ENCODE data around the gene GADL1. TPM values are rescaled to one million over a fixed set of nuclear protein-coding genes. Genes with fewer than 3 reads are reported as not detected.

Gene GADL1
- total and polyA plus RNA-seq, 2 experiments from 2014 or later: 0.13 TPM; not detected in 1

DNA sequence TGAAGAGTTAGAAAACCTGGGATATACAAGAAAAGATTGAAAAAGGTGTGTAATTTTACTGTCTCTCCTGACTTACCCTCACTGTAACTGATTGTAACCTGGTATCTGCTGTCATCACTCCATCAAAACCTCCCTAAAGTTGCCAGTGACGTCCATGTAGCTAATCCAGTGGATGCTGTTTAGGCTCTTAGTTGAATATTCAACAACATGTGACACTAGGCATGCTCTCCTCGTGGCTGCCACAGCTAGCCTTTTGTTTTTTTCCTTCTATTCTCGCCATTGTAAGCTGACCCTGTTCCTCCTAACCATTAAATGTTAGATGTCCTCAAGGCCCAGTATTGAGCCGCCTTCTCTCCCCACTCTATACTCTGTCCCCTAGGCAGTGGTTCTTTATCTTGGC, 41.6 kb downstream of the GADL1 start:
- 86% methylated on average over 4 of the region's 4 CpGs for WGBS (ENCODE audit: low lambda C conversion rate, missing lambda C conversion rate)
- no peaks in the 10 kb centered on the region for H3K4me1 ChIP-seq (ENCODE audit: insufficient read depth)
- no peaks in the 10 kb centered on the region for H3K9me2 ChIP-seq (replicated peaks; ENCODE audit: insufficient read depth)
- H3K4me2 ChIP-seq: no peak overlapping the region
- H3K27ac ChIP-seq: no peak overlapping the region
- no peaks in the 10 kb centered on the region for H3K79me2 ChIP-seq
- no peaks in the 10 kb centered on the region for H4K20me1 ChIP-seq (ENCODE audit: insufficient read depth, poor library complexity, severe bottlenecking)
- no peak for TF ChIP-seq EZH2 (IDR thresholded peaks at IDR 0.05; ENCODE audit: borderline replicate concordance)
- no peak for TF ChIP-seq EZH2phosphoT487 (IDR thresholded peaks at IDR 0.05; ENCODE audit: low read depth, severe bottlenecking, unreplicated experiment)
- TF ChIP-seq, protein P1, sequence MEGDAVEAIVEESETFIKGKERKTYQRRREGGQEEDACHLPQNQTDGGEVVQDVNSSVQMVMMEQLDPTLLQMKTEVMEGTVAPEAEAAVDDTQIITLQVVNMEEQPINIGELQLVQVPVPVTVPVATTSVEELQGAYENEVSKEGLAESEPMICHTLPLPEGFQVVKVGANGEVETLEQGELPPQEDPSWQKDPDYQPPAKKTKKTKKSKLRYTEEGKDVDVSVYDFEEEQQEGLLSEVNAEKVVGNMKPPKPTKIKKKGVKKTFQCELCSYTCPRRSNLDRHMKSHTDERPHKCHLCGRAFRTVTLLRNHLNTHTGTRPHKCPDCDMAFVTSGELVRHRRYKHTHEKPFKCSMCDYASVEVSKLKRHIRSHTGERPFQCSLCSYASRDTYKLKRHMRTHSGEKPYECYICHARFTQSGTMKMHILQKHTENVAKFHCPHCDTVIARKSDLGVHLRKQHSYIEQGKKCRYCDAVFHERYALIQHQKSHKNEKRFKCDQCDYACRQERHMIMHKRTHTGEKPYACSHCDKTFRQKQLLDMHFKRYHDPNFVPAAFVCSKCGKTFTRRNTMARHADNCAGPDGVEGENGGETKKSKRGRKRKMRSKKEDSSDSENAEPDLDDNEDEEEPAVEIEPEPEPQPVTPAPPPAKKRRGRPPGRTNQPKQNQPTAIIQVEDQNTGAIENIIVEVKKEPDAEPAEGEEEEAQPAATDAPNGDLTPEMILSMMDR (IDR thresholded peaks at IDR 0.05; ENCODE audit: poor library complexity): no peak
- H3K27me3 ChIP-seq: no peaks in the 10 kb centered on the region
- H3K4me3 ChIP-seq: no peak overlapping the region
- H2AFZ ChIP-seq: no peak overlapping the region
- H3K9me3 ChIP-seq (ENCODE audit: low read depth): no peaks in the 10 kb centered on the region
- DNase-seq (ENCODE audit: low spot score): no peak
- H3K36me3 ChIP-seq (replicated peaks; ENCODE audit: insufficient read depth, low read depth): no peaks in the 10 kb centered on the region

DNA sequence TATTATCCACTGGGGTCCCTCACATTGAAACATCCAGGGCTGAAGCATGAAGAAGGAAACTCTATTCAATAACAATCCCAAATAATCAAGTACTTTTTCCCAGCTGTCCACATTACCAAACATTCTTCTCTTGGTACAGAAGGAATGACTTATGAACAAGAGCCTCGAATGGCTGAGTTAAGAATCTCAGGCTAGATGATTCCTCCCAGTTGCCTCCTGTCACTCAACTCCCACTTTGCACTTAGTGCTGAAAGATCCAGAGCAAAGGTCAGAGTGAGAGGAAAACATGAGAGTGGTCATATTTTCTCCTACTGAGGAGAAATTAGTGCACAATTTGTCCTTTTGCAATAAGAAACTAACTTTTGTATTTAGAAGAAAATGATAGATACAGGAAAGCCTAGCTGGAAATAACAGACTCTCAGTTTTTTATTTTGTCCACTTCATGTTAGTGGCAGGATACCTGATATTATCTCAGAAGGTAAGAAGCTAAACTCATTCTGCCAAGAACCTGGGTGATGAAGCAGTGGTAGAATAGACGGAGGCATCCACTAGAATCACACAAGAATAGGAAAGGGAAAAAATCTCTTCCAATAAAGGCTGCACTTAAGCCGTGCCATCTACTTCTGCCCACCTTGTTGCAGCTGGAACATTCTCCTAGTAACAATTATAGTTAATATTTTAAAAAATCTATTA, 46.2 kb downstream of the GADL1 start:
- no peaks in the 10 kb centered on the region for H3K9me3 ChIP-seq (ENCODE audit: low read depth)
- no peaks in the 10 kb centered on the region for H3K4me1 ChIP-seq (ENCODE audit: insufficient read depth)
- DNase-seq (ENCODE audit: low spot score): peak; percentile 30
- H3K4me2 ChIP-seq: no peak overlapping the region
- H3K4me3 ChIP-seq: no peak overlapping the region
- 62% methylated on average over 3 of the region's 3 CpGs for WGBS (ENCODE audit: low lambda C conversion rate, missing lambda C conversion rate)
- no peaks in the 10 kb centered on the region for H4K20me1 ChIP-seq (ENCODE audit: insufficient read depth, poor library complexity, severe bottlenecking)
- H3K79me2 ChIP-seq: no peaks in the 10 kb centered on the region
- TF ChIP-seq EZH2 (IDR thresholded peaks at IDR 0.05; ENCODE audit: borderline replicate concordance) (no peak), EZH2phosphoT487 (IDR thresholded peaks at IDR 0.05; ENCODE audit: low read depth, severe bottlenecking, unreplicated experiment) (no peak)
- TF ChIP-seq, protein P1 (IDR thresholded peaks at IDR 0.05; ENCODE audit: poor library complexity): no peak
- H2AFZ ChIP-seq: no peak overlapping the region
- no peak overlapping the region for H3K27ac ChIP-seq
- H3K27me3 ChIP-seq: no peaks in the 10 kb centered on the region
- no peaks in the 10 kb centered on the region for H3K9me2 ChIP-seq (replicated peaks; ENCODE audit: insufficient read depth)
- no peaks in the 10 kb centered on the region for H3K36me3 ChIP-seq (replicated peaks; ENCODE audit: insufficient read depth, low read depth)

DNA sequence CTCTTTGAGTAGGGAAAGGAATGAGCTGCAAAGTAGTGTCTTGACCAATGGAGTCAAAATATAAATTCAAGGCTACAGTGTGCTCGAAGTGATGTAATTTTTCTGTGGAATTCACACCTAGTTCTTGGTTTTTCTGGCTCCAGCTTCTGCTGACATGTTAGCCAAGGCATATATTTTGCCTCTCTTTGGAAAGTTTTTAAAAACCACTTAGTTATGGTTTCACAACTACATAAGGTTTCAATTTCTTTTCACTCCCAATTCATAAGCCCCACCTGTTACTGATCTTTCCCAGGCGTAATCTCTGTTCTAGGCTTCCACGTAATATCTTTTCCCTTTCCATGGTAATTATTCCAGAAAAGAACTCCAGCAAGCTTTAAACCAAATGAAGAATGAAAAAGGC, 46.9 kb downstream of the GADL1 start:
- no peak overlapping the region for H2AFZ ChIP-seq
- H3K27ac ChIP-seq: no peak overlapping the region
- H3K9me2 ChIP-seq (replicated peaks; ENCODE audit: insufficient read depth): no peaks in the 10 kb centered on the region
- WGBS (ENCODE audit: low lambda C conversion rate, missing lambda C conversion rate): 74% methylated on average over 3 of the region's 3 CpGs
- TF ChIP-seq EZH2phosphoT487 (IDR thresholded peaks at IDR 0.05; ENCODE audit: low read depth, severe bottlenecking, unreplicated experiment) (no peak), EZH2 (IDR thresholded peaks at IDR 0.05; ENCODE audit: borderline replicate concordance) (no peak)
- TF ChIP-seq, protein P1 (IDR thresholded peaks at IDR 0.05; ENCODE audit: poor library complexity): no peak
- H3K4me3 ChIP-seq: no peak overlapping the region
- H3K27me3 ChIP-seq: no peaks in the 10 kb centered on the region
- H3K4me2 ChIP-seq: no peak overlapping the region
- no peaks in the 10 kb centered on the region for H3K36me3 ChIP-seq (replicated peaks; ENCODE audit: insufficient read depth, low read depth)
- H4K20me1 ChIP-seq (ENCODE audit: insufficient read depth, poor library complexity, severe bottlenecking): no peaks in the 10 kb centered on the region
- H3K9me3 ChIP-seq (ENCODE audit: low read depth): no peaks in the 10 kb centered on the region
- H3K4me1 ChIP-seq (ENCODE audit: insufficient read depth): no peaks in the 10 kb centered on the region
- no peaks in the 10 kb centered on the region for H3K79me2 ChIP-seq
- no peak for DNase-seq (ENCODE audit: low spot score)

All from hepatocyte (in vitro differentiated cells).